Ishikawa (cell line): ENCODE measurements around the gene XPO6.

Source experiments
- EGR1 ChIP-seq: IDR thresholded peaks from 2 replicates; pipeline ENCODE4 v1.6.1; 2012
- EP300 ChIP-seq: IDR thresholded peaks from 2 replicates; pipeline ENCODE4 v1.6.1; 2012; ENCODE audit warnings: borderline replicate concordance
- FOXM1 ChIP-seq: IDR thresholded peaks from 2 replicates; pipeline ENCODE4 v1.6.1; 2012; ENCODE audit warnings: low read depth, borderline replicate concordance
- TAF1 ChIP-seq: IDR thresholded peaks from 2 replicates; pipeline ENCODE4 v1.6.1; 2012; ENCODE audit warnings: low read depth, mild to moderate bottlenecking
- TF ChIP-seq, protein P1 (sequence below): IDR thresholded peaks from 2 replicates; pipeline ENCODE4 v1.6.1; 2012

DNA sequence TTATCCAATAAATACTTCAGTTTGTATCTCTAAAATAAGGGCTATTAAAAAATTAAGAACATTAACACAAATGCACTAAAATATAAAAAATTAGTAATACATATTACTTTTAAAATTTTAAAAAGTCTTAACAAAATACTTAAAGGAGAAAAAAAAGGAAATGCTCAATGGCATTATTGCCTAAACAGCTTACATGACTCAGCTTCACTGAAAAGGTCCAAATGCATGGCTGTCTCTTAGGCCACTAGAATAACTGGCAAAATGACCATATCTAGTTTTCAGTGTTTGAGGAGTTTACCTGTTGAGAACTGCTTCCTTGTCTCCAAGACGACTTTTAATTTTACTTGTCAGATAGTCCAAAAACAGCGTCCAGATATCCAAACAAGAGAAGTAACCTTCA lies 66.0 kb downstream of the XPO6 start:
- TF ChIP-seq EGR1 = no peak
- TF ChIP-seq EP300 = no peak
- TF ChIP-seq FOXM1 = no peak
- no peak for TF ChIP-seq TAF1
- TF ChIP-seq, protein P1, sequence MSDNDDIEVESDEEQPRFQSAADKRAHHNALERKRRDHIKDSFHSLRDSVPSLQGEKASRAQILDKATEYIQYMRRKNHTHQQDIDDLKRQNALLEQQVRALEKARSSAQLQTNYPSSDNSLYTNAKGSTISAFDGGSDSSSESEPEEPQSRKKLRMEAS = no peak
